ENCODE data around the gene GCGR. TPM values are rescaled to one million over a fixed set of nuclear protein-coding genes. Genes with fewer than 3 reads are reported as not detected.

The GCGR gene
- total and polyA plus RNA-seq, 2 of the 13 experiments (the other 11 are each of a cell fraction or from before 2014, with no cell fraction given), result 0.04 to 0.13 TPM

GRCh38 chr17:81832608-81833159 is 28.7 kb downstream of the GCGR start (continued):
- TF ChIP-seq MAFF (IDR thresholded peaks at IDR 0.05; ENCODE audit: low read depth, low read length) (no peak), MIXL1 (CRISPR knock-in tag; IDR thresholded peaks at IDR 0.05) (no peak), ZFP91 (CRISPR knock-in tag; IDR thresholded peaks at IDR 0.05; ENCODE audit: borderline replicate concordance) (no peak), RCOR2 (CRISPR knock-in tag; IDR thresholded peaks at IDR 0.05) (no peak), TBP (CRISPR knock-in tag; IDR thresholded peaks at IDR 0.05) (0 out of 2 replicates have a peak, but pooled peaks have one; percentile 26), REPIN1 (CRISPR knock-in tag; IDR thresholded peaks at IDR 0.05; ENCODE audit: borderline replicate concordance, low read depth) (no peak), ZNF563 (CRISPR knock-in tag; IDR thresholded peaks at IDR 0.05) (no peak), PAX8 (CRISPR knock-in tag; IDR thresholded peaks at IDR 0.05; ENCODE audit: borderline replicate concordance) (no peak), PHF20 (CRISPR knock-in tag; IDR thresholded peaks at IDR 0.05) (no peak), JDP2 (CRISPR knock-in tag; IDR thresholded peaks at IDR 0.05; ENCODE audit: borderline replicate concordance) (no peak), ZNF564 (CRISPR knock-in tag; IDR thresholded peaks at IDR 0.05) (no peak; the same call in 1 of the 2 replicates), PAXIP1 (CRISPR knock-in tag; conservative IDR thresholded peaks at IDR 0.05) (no peak), POGZ (CRISPR knock-in tag; IDR thresholded peaks at IDR 0.05) (no peak), ZNF660 (CRISPR knock-in tag; IDR thresholded peaks at IDR 0.05; ENCODE audit: borderline replicate concordance, low read depth) (no peak), BCL6 (CRISPR knock-in tag; IDR thresholded peaks at IDR 0.05) (no peak)
- TF ChIP-seq, protein P1, sequence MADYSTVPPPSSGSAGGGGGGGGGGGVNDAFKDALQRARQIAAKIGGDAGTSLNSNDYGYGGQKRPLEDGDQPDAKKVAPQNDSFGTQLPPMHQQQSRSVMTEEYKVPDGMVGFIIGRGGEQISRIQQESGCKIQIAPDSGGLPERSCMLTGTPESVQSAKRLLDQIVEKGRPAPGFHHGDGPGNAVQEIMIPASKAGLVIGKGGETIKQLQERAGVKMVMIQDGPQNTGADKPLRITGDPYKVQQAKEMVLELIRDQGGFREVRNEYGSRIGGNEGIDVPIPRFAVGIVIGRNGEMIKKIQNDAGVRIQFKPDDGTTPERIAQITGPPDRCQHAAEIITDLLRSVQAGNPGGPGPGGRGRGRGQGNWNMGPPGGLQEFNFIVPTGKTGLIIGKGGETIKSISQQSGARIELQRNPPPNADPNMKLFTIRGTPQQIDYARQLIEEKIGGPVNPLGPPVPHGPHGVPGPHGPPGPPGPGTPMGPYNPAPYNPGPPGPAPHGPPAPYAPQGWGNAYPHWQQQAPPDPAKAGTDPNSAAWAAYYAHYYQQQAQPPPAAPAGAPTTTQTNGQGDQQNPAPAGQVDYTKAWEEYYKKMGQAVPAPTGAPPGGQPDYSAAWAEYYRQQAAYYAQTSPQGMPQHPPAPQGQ (CRISPR knock-in tag; IDR thresholded peaks at IDR 0.05; ENCODE audit: borderline replicate concordance), result no peak
- TF ChIP-seq, protein P2, sequence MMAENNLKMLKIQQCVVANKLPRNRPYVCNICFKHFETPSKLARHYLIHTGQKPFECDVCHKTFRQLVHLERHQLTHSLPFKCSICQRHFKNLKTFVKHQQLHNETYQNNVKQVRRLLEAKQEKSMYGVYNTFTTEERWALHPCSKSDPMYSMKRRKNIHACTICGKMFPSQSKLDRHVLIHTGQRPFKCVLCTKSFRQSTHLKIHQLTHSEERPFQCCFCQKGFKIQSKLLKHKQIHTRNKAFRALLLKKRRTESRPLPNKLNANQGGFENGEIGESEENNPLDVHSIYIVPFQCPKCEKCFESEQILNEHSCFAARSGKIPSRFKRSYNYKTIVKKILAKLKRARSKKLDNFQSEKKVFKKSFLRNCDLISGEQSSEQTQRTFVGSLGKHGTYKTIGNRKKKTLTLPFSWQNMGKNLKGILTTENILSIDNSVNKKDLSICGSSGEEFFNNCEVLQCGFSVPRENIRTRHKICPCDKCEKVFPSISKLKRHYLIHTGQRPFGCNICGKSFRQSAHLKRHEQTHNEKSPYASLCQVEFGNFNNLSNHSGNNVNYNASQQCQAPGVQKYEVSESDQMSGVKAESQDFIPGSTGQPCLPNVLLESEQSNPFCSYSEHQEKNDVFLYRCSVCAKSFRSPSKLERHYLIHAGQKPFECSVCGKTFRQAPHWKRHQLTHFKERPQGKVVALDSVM (CRISPR knock-in tag; IDR thresholded peaks at IDR 0.05), result no peak
- TF ChIP-seq, protein P3, sequence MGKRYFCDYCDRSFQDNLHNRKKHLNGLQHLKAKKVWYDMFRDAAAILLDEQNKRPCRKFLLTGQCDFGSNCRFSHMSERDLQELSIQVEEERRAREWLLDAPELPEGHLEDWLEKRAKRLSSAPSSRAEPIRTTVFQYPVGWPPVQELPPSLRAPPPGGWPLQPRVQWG (CRISPR knock-in tag; IDR thresholded peaks at IDR 0.05; ENCODE audit: borderline replicate concordance, low read depth), result no peak

Measured in HepG2 (cell line).